HG02884 (cell line): ENCODE results near the gene CDYL.

Experiments
- ATAC-seq: cut with Tn5 transposase; IDR thresholded peaks from one replicate; pipeline ENCODE4 v1.9.1; 2021; ENCODE audit warnings: mild to moderate bottlenecking, moderate library complexity; ENCODE audit not compliant: unreplicated experiment

CDYL gene

GRCh38 chr6:4903751-4904370 lies 127.7 kb downstream of the CDYL start:
- no peak for ATAC-seq

- no peak for ATAC-seq
These were observed 128.3 kb downstream of the CDYL start for GRCh38 chr6:4904461-4905025.

GRCh38 chr6:4905826-4906225 lies 129.6 kb downstream of the CDYL start:
- no peak for ATAC-seq

GRCh38 chr6:4906293-4907276 lies 130.4 kb downstream of the CDYL start:
- no peak for ATAC-seq

- no peak for ATAC-seq
These were observed 131.4 kb downstream of the CDYL start for GRCh38 chr6:4907602-4908001.

GRCh38 chr6:4908062-4908461 lies 131.9 kb downstream of the CDYL start:
- ATAC-seq: no peak

GRCh38 chr6:4909063-4909706 lies 133.0 kb downstream of the CDYL start:
- ATAC-seq: no peak

- no peak for ATAC-seq
These were observed 134.0 kb downstream of the CDYL start for GRCh38 chr6:4910037-4910760.

GRCh38 chr6:4912559-4912958 lies 136.4 kb downstream of the CDYL start:
- ATAC-seq: no peak

GRCh38 chr6:4913705-4914419 lies 137.7 kb downstream of the CDYL start:
- ATAC-seq: no peak

- ATAC-seq: no peak
These were observed 138.4 kb downstream of the CDYL start for GRCh38 chr6:4914420-4915159.

GRCh38 chr6:4916954-4917561 lies 140.9 kb downstream of the CDYL start:
- ATAC-seq: no peak

GRCh38 chr6:4920914-4921410 lies 144.8 kb downstream of the CDYL start:
- ATAC-seq: no peak

- ATAC-seq: no peak
These were observed 146.4 kb downstream of the CDYL start for GRCh38 chr6:4922488-4923037.

- no peak for ATAC-seq
These were observed 146.9 kb downstream of the CDYL start for GRCh38 chr6:4923081-4923480.

GRCh38 chr6:4924661-4925271 lies 148.6 kb downstream of the CDYL start:
- ATAC-seq: no peak

- ATAC-seq: no peak
These were observed 149.4 kb downstream of the CDYL start for GRCh38 chr6:4925580-4925979.

GRCh38 chr6:4928426-4928825 lies 152.2 kb downstream of the CDYL start:
- no peak for ATAC-seq
